H1 (cell line): ENCODE results near the gene NDRG2. TPM values are rescaled to one million over a fixed set of nuclear protein-coding genes. Genes with fewer than 3 reads are reported as not detected.

Experiments used
- CTCF ChIA-PET: fragments of 300-600 bp; sonication (Branson Sonifier 250); formaldehyde crosslinking; loops from one replicate; lab custom pipeline; 2021; ENCODE audit not compliant: partially characterized antibody; lab: Charles Lee
- POLR2A ChIA-PET: fragments of 300-600 bp; sonication (Branson Sonifier 250); formaldehyde crosslinking; loops from one replicate; lab custom pipeline; 2021; ENCODE audit warnings: inconsistent platforms; ENCODE audit not compliant: partially characterized antibody; lab: Charles Lee
- DNase-seq, 2 experiments: peaks; one replicate each; pipeline versions ENCODE4 v3.0.0 to v3.0.0-alpha.2; 2010 to 2022; ENCODE audit warnings: low spot score in 2 of 2, low read depth in 1 of 2, mixed read lengths in 1 of 2
- FAIRE-seq: peaks from 2 replicates; lab custom pipeline; 2011; peaks lifted over from hg19 to GRCh38; lab: Jason Lieb, UNC
- H2AFZ ChIP-seq: 2 replicates; pipeline ENCODE4 v1.8.1; 2012; ENCODE audit warnings: low read length, inconsistent platforms
- H2AK5ac ChIP-seq: 2 replicates; pipeline ENCODE4 v1.6.1; 2013; ENCODE audit warnings: low read depth, low read length
- H2BK120ac ChIP-seq: replicated peaks from 2 replicates; pipeline ENCODE3; 2013; ENCODE audit warnings: low read depth, low read length, inconsistent platforms
- H2BK12ac ChIP-seq: 2 replicates; pipeline ENCODE4 v1.6.1; 2013; ENCODE audit warnings: low read depth, low read length
- H2BK15ac ChIP-seq: 2 replicates; pipeline ENCODE4 v1.6.1; 2013; ENCODE audit warnings: low read length
- H2BK20ac ChIP-seq: 2 replicates; pipeline ENCODE4 v1.6.1; 2013; ENCODE audit warnings: low read length
- H2BK5ac ChIP-seq: 2 replicates; pipeline ENCODE4 v1.6.1; 2013; ENCODE audit warnings: low read depth, low read length
- H3K14ac ChIP-seq: 2 replicates; pipeline ENCODE4 v1.6.1; 2013; ENCODE audit warnings: inconsistent platforms; ENCODE audit not compliant: insufficient read length
- H3K18ac ChIP-seq: 2 replicates; pipeline ENCODE4 v1.6.1; 2013; ENCODE audit warnings: low read length; ENCODE audit errors: extremely low read depth
- H3K23ac ChIP-seq: 2 replicates; pipeline ENCODE4 v1.6.1; 2013; ENCODE audit warnings: inconsistent platforms; ENCODE audit not compliant: insufficient read length
- H3K23me2 ChIP-seq: 2 replicates; pipeline ENCODE4 v1.6.1; 2013; ENCODE audit warnings: low read depth, low read length
- H3K27ac ChIP-seq: 2 replicates; pipeline ENCODE4 v1.6.1; 2011; ENCODE audit warnings: low read depth, low read length, inconsistent platforms
- H3K27me3 ChIP-seq, 4 experiments: replicated peaks in 1 of 4; 1 replicate in 1 of 4; 2 replicates in 3 of 4; pipeline versions ENCODE4 v1.6.1 to v1.8.1; 2011 to 2013; ENCODE audit warnings: low read length in 3 of 4, mild to moderate bottlenecking in 3 of 4, inconsistent platforms in 2 of 4, mixed read lengths in 2 of 4, moderate library complexity in 1 of 4; ENCODE audit not compliant: control insufficient read depth in 3 of 4, insufficient read depth in 3 of 4; ENCODE audit errors: extremely low read depth in 1 of 4
- H3K36me3 ChIP-seq, 4 experiments: 2 replicates each; pipeline versions ENCODE4 v1.6.1 to v1.8.1; 2011 to 2013; ENCODE audit warnings: mild to moderate bottlenecking in 4 of 4, low read length in 3 of 4, moderate library complexity in 2 of 4, control low read depth in 1 of 4, inconsistent platforms in 1 of 4; ENCODE audit not compliant: insufficient read depth in 4 of 4, control insufficient read depth in 2 of 4
- H3K4ac ChIP-seq: replicated peaks from 2 replicates; pipeline ENCODE3; 2013; ENCODE audit warnings: low read length, low read depth, mixed read lengths, inconsistent platforms; ENCODE audit not compliant: insufficient read length
- H3K4me1 ChIP-seq, 4 experiments: replicated peaks in 1 of 4; 1 replicate in 1 of 4; 2 replicates in 3 of 4; pipeline versions ENCODE4 v1.6.1 to v1.8.1; 2011 to 2013; ENCODE audit warnings: low read length in 3 of 4, inconsistent platforms in 2 of 4, mixed read lengths in 1 of 4; ENCODE audit not compliant: insufficient read depth in 4 of 4, control insufficient read depth in 3 of 4
- H3K4me2 ChIP-seq, 2 experiments: 2 replicates each; pipeline versions ENCODE4 v1.6.1 to v1.8.1; 2011 to 2013; ENCODE audit warnings: low read depth in 2 of 2, low read length in 2 of 2, control low read depth in 1 of 2, inconsistent platforms in 1 of 2, mild to moderate bottlenecking in 1 of 2; ENCODE audit not compliant: insufficient read depth in 1 of 2
- H3K4me3 ChIP-seq, 4 experiments: fragments of 200-600, 300-600 bp in 1 of 4; sonication (generic), shearing (Covaris generic), sonication (Bioruptor Twin) in 1 of 4; 2 replicates each; pipeline versions ENCODE4 v1.5.1 to v1.8.1; 2011 to 2016; ENCODE audit warnings: low read length in 4 of 4, low read depth in 3 of 4, control low read depth in 2 of 4, inconsistent platforms in 2 of 4, mild to moderate bottlenecking in 2 of 4, mixed read lengths in 1 of 4, moderate library complexity in 1 of 4; ENCODE audit not compliant: insufficient read depth in 2 of 4; ENCODE audit errors: extremely low read depth in 1 of 4
- H3K56ac ChIP-seq: replicated peaks from 2 replicates; pipeline ENCODE3; 2013; ENCODE audit warnings: low read depth, mild to moderate bottlenecking, mixed read lengths, low read length, inconsistent platforms; ENCODE audit not compliant: insufficient read length
- H3K79me1 ChIP-seq: 2 replicates; pipeline ENCODE4 v1.6.1; 2013; ENCODE audit warnings: low read depth, low read length, control low read depth
- H3K79me2 ChIP-seq, 2 experiments: 2 replicates each; pipeline versions ENCODE4 v1.6.1 to v1.8.1; 2012 to 2013; ENCODE audit warnings: low read length in 2 of 2, mild to moderate bottlenecking in 2 of 2, inconsistent platforms in 1 of 2; ENCODE audit not compliant: insufficient read depth in 2 of 2, control insufficient read depth in 1 of 2
- H3K9ac ChIP-seq, 4 experiments: replicated peaks in 1 of 4; 1 replicate in 1 of 4; 2 replicates in 3 of 4; pipeline versions ENCODE4 v1.6.1 to v1.8.1; 2011 to 2013; ENCODE audit warnings: low read depth in 3 of 4, low read length in 3 of 4, control low read depth in 2 of 4, mild to moderate bottlenecking in 2 of 4, moderate library complexity in 2 of 4, inconsistent platforms in 1 of 4; ENCODE audit errors: extremely low read depth in 1 of 4
- H3K9me3 ChIP-seq, 2 experiments: 2 replicates each; pipeline versions ENCODE4 v1.6.1 to v1.8.1; 2012 to 2013; ENCODE audit warnings: mild to moderate bottlenecking in 2 of 2, moderate library complexity in 2 of 2, control low read depth in 1 of 2, inconsistent platforms in 1 of 2, low read depth in 1 of 2, low read length in 1 of 2, mixed read lengths in 1 of 2; ENCODE audit not compliant: insufficient read depth in 2 of 2
- H4K20me1 ChIP-seq, 2 experiments: replicated peaks in 1 of 2; 2 replicates each; pipeline versions ENCODE3 to v1.8.1; 2011 to 2013; ENCODE audit warnings: inconsistent platforms in 2 of 2, low read length in 2 of 2, mild to moderate bottlenecking in 1 of 2; ENCODE audit not compliant: insufficient read depth in 2 of 2, control insufficient read depth in 1 of 2
- H4K5ac ChIP-seq: 2 replicates; pipeline ENCODE4 v1.6.1; 2013; ENCODE audit warnings: low read length, low read depth, mixed read lengths, inconsistent platforms; ENCODE audit not compliant: insufficient read length
- H4K8ac ChIP-seq: 2 replicates; pipeline ENCODE4 v1.8.0; 2013; ENCODE audit warnings: mild to moderate bottlenecking, moderate library complexity, low read length, inconsistent platforms; ENCODE audit not compliant: insufficient read depth; ENCODE audit errors: extremely low read depth
- H4K91ac ChIP-seq: replicated peaks from 2 replicates; pipeline ENCODE3; 2013; ENCODE audit warnings: low read length, mixed read lengths, inconsistent platforms; ENCODE audit not compliant: insufficient read length
- EZH2 ChIP-seq: fragments of 200-600 bp; sonication (generic); IDR thresholded peaks from 2 replicates; pipeline ENCODE4 v1.7.1; 2012; ENCODE audit warnings: low read depth, mild to moderate bottlenecking, moderate library complexity, low read length, inconsistent platforms; ENCODE audit not compliant: severe bottlenecking
- JUN ChIP-seq: IDR thresholded peaks from 2 replicates; pipeline ENCODE4 v1.6.1; 2011; ENCODE audit warnings: low read depth, mild to moderate bottlenecking, improper control_type of control experiment, low read length
- JUND ChIP-seq: IDR thresholded peaks from 2 replicates; pipeline ENCODE4 v1.6.1; 2011; ENCODE audit warnings: mild to moderate bottlenecking, improper control_type of control experiment, low read length
- POLR2A ChIP-seq, 2 experiments: IDR thresholded peaks; 1 replicate in 1 of 2; 2 replicates in 1 of 2; pipeline ENCODE4 v1.6.1; 2011; ENCODE audit warnings: low read depth in 2 of 2, low read length in 2 of 2, mild to moderate bottlenecking in 2 of 2; ENCODE audit errors: control extremely low read depth in 1 of 2
- SRF ChIP-seq: IDR thresholded peaks from 2 replicates; pipeline ENCODE4 v1.6.1; 2011; ENCODE audit warnings: mild to moderate bottlenecking, low read depth, low read length, moderate library complexity
- TBP ChIP-seq: IDR thresholded peaks from 2 replicates; pipeline ENCODE4 v1.6.1; 2011; ENCODE audit warnings: low read depth, low read length, improper control_type of control experiment
- TEAD4 ChIP-seq: IDR thresholded peaks from 2 replicates; pipeline ENCODE4 v1.6.1; 2012; ENCODE audit warnings: low read depth, low read length, inconsistent platforms, mixed read lengths
- YY1 ChIP-seq: IDR thresholded peaks from 2 replicates; pipeline ENCODE4 v1.6.1; 2011; ENCODE audit warnings: low read depth, mild to moderate bottlenecking, low read length
- ZNF274 ChIP-seq: IDR thresholded peaks from 2 replicates; pipeline ENCODE4 v1.7.0; 2012; ENCODE audit warnings: low read length, borderline replicate concordance; ENCODE audit errors: extremely low read depth
- WGBS, 2 experiments: shearing (Covaris generic) in 1 of 2; methylation state at CpG; one replicate each; pipeline versions ENCODE4 v1.1.6 to v1.1.7; 2013 to 2015; ENCODE audit warnings: low lambda C conversion rate in 2 of 2, mixed read lengths in 2 of 2, inconsistent platforms in 1 of 2, low coverage in 1 of 2, missing lambda C conversion rate in 1 of 2; ENCODE audit not compliant: insufficient replicate concordance in 2 of 2, insufficient coverage in 1 of 2, insufficient read length in 1 of 2; ENCODE audit errors: extremely low coverage in 1 of 2, missing lambda C conversion rate in 1 of 2; 5-methylcytosine and 5-hydroxymethylcytosine counted together
- polyA plus RNA-seq, 7 experiments: library from polyadenylated mRNA; depleted of rRNA in 3 of 7; stranded (reverse) in 5 of 7; unstranded in 2 of 7; fragments of >200 nt in 5 of 7; fragments of 200-250 nt in 2 of 7; gene quantifications; 1 replicate in 5 of 7; 2 replicates in 1 of 7; 4 replicates in 1 of 7; pipeline versions ENCODE4 v1.2.1 to v1.2.3, GENCODE V29; 2011 to 2013; ENCODE audit warnings: missing spikeins in 2 of 7, mixed read lengths in 2 of 7
- total RNA-seq: library from RNA; stranded (reverse); fragmentation: NEBNext Ultra II Directional; extraction: Animal tissue kit (Norgen Biotek cat#: 25700); gene quantifications from 2 replicates; pipeline ENCODE4 v1.2.1, GENCODE V29; 2021
- TF ChIP-seq, protein P1 (sequence below): IDR thresholded peaks from 2 replicates; pipeline ENCODE4 v1.6.1; 2011; ENCODE audit warnings: low read length, improper control_type of control experiment

The NDRG2 gene
- total and polyA plus RNA-seq, 2 of the 8 experiments (the other 6 are each of a cell fraction or from before 2014, with no cell fraction given), result 29.9 to 48.6 TPM

DNA sequence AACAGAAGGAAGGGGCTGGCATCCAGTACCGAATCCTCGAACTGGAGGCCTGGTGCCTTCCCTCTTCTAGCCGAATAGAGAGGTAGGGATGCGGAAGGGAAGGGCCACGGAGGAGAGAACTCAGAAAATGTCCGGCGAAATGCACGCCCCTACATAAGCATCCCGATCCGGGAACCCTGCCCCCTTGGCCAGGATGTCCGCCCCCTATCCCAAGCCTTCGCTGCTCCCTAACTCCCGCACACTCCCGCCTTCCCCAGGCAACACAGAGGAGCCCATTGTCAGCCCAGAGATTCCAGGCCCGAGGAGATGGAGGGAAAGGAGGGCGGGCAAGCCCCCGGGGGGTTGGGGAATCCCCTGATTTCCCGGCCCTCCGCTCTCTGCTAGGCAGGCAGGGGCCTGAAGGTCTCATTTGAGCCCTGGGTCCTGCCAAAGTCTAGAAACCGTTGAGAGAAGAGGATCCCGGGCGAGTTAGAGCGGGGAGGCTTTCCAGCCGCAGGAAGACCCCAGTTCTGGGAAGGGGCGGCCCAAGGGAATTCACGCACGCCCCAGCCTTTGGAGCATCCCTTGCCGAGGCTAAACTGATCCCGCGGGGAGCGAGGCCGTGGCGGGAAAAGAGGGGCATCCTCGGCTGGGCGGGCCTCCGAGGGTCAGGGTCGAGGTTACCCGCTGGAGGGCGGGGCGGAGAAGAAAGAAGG lies 44.7 kb upstream of the NDRG2 start:
- CTCF ChIA-PET, result interaction anchor here (1.1 to 6.6 kb wide), 23 partner anchors 13 to 98 kb away, joined by 3 to 110 read pairs (median 8); partner anchors contain the start of genes NDRG2, RNASE8, TMEM253 and ZNF219
- WGBS, 2 experiments, result 1% methylated on average over 28 of the region's 40 CpGs; no CpG with 5 or more reads in 1 of the 2 experiments
- peak in 1 of 2 experiments; percentile 81 for DNase-seq
- no peak for TF ChIP-seq JUN
- peak; percentile 35 for TF ChIP-seq TEAD4
- peak in 1 of 2 experiments; percentile 16; a peak in 1 of 3 replicates for TF ChIP-seq POLR2A (IDR thresholded peaks at IDR 0.05; ENCODE audit: control extremely low read depth in 1 of 2, low read depth in 2 of 2, low read length in 2 of 2)
- TF ChIP-seq JUND, result no peak
- no peak for TF ChIP-seq EZH2
- TF ChIP-seq, protein P1, sequence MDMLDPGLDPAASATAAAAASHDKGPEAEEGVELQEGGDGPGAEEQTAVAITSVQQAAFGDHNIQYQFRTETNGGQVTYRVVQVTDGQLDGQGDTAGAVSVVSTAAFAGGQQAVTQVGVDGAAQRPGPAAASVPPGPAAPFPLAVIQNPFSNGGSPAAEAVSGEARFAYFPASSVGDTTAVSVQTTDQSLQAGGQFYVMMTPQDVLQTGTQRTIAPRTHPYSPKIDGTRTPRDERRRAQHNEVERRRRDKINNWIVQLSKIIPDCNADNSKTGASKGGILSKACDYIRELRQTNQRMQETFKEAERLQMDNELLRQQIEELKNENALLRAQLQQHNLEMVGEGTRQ, result no peak
- TF ChIP-seq SRF, result no peak
- TF ChIP-seq ZNF274, result no peak
- TF ChIP-seq TBP, result peak; percentile 31; the same call in 1 of the 2 replicates
- TF ChIP-seq YY1, result peak; percentile 88

More for the DNA sequence above, 44.7 kb upstream of the NDRG2 start:
- Histone ChIP-seq H4K8ac (peak overlapping the region; percentile 85), H3K36me3 (peaks cover 9 to 14% (median 10%) of the 10 kb centered on the region in 4 experiments; a peak in 5 of 8 replicates), H3K23ac (peak overlapping the region; percentile 52), H4K91ac (peak overlapping the region; percentile 61), H3K4me1 (peaks cover 3 to 14% (median 8%) of the 10 kb centered on the region in 4 experiments), H2BK120ac (no peak overlapping the region), H3K79me1 (no peaks in the 10 kb centered on the region), H2BK20ac (no peak overlapping the region), H3K56ac (peak overlapping the region; percentile 71), H3K79me2 (peaks cover 0 to 13% of the 10 kb centered on the region in 2 experiments; a peak in 2 of 4 replicates), H2BK5ac (peak overlapping the region; percentile 71; the same call in 1 of the 2 replicates), H4K5ac (peak overlapping the region; percentile 80), H3K23me2 (peaks cover 25% of the 10 kb centered on the region; the same call in 1 of the 2 replicates), H3K4me2 (peak overlapping the region; percentile 94 to 96), H3K4me3 (peak overlapping the region; percentile 52 to 98 (median 82)), H4K20me1 (peaks cover under 1 to 2% of the 10 kb centered on the region in 2 experiments), H3K18ac (peak overlapping the region; percentile 83; the same call in 1 of the 2 replicates), H3K27me3 (peaks cover 0 to 4% (median 0%) of the 10 kb centered on the region in 4 experiments; a peak in 3 of 7 replicates), H2BK12ac (no peak overlapping the region), H3K4ac (peak overlapping the region; percentile 88), H2AFZ (no peak overlapping the region), H2AK5ac (no peak overlapping the region), H3K14ac (no peak overlapping the region), H3K9ac (peak overlapping the region; percentile 66 to 76 (median 72)), H3K9me3 (no peaks in the 10 kb centered on the region), H3K27ac (peak overlapping the region; percentile 71; the same call in 1 of the 2 replicates), H2BK15ac (no peak overlapping the region; the same call in 1 of the 2 replicates)
- POLR2A ChIA-PET, result interaction anchor here (0.9 to 12.4 kb wide), 18 partner anchors 10 to 195 kb away, joined by 3 to 245 read pairs (median 5); partner anchors contain the start of genes RNASE8, TMEM253 and ZNF219
- no peak for FAIRE-seq
